HepG2 (cell line): ENCODE data around the gene CEP68. TPM values are rescaled to one million over a fixed set of nuclear protein-coding genes. Genes with fewer than 3 reads are reported as not detected.

Experiments
- ADNP ChIP-seq: sonication (generic); formaldehyde crosslinking; IDR thresholded peaks from 2 replicates; pipeline ENCODE4 v1.4.0; 2020; ENCODE audit warnings: missing genetic modification reagents
- FOXA3 ChIP-seq: IDR thresholded peaks from 2 replicates; pipeline ENCODE4 v1.6.1; 2016; ENCODE audit warnings: missing genetic modification reagents, missing compliant biosample characterization
- HOXA5 ChIP-seq: sonication (generic); formaldehyde crosslinking; IDR thresholded peaks from 2 replicates; pipeline ENCODE4 v1.4.0; 2020; ENCODE audit warnings: missing genetic modification reagents
- KLF11 ChIP-seq: IDR thresholded peaks from 2 replicates; pipeline ENCODE4 v1.6.1; 2016; ENCODE audit warnings: missing compliant biosample characterization
- MTA3 ChIP-seq: sonication (generic); formaldehyde crosslinking; IDR thresholded peaks from 2 replicates; pipeline ENCODE4 v1.4.0; 2020; ENCODE audit warnings: missing genetic modification reagents
- RBM39 ChIP-seq: fragments of 200-400 bp; formaldehyde crosslinking; IDR thresholded peaks from one replicate; pipeline ENCODE4 v1.6.1; 2018; ENCODE audit warnings: antibody characterized with exemption, mild to moderate bottlenecking, low read depth, low read length; ENCODE audit not compliant: poor library complexity, severe bottlenecking
- RFX3 ChIP-seq: IDR thresholded peaks from 2 replicates; pipeline ENCODE4 v1.6.1; 2016; ENCODE audit warnings: missing biosample characterization, missing genetic modification reagents
- SMARCE1 ChIP-seq: fragments of 450-650 bp; IDR thresholded peaks from 2 replicates; pipeline ENCODE4 v1.6.1; 2017; ENCODE audit warnings: borderline replicate concordance
- SP140L ChIP-seq: sonication (generic); formaldehyde crosslinking; IDR thresholded peaks from 2 replicates; pipeline ENCODE4 v1.4.0; 2020; ENCODE audit warnings: missing genetic modification reagents, borderline replicate concordance
- SP2 ChIP-seq: sonication (generic); formaldehyde crosslinking; IDR thresholded peaks from 2 replicates; pipeline ENCODE4 v1.5.1; 2020; ENCODE audit warnings: mild to moderate bottlenecking, missing genetic modification reagents
- ZBTB3 ChIP-seq: sonication (generic); formaldehyde crosslinking; IDR thresholded peaks from 2 replicates; pipeline ENCODE4 v1.4.0; 2020; ENCODE audit warnings: low read depth, mild to moderate bottlenecking, moderate library complexity, missing genetic modification reagents, borderline replicate concordance
- ZBTB38 ChIP-seq: sonication (generic); formaldehyde crosslinking; IDR thresholded peaks from 2 replicates; pipeline ENCODE4 v1.5.1; 2020; ENCODE audit warnings: mild to moderate bottlenecking, missing genetic modification reagents
- ZFP41 ChIP-seq: sonication (generic); formaldehyde crosslinking; IDR thresholded peaks from 2 replicates; pipeline ENCODE4 v1.4.0; 2020; ENCODE audit warnings: mild to moderate bottlenecking, missing genetic modification reagents, borderline replicate concordance
- ZNF143 ChIP-seq: sonication (generic); formaldehyde crosslinking; IDR thresholded peaks from 2 replicates; pipeline ENCODE4 v1.4.0; 2020; ENCODE audit warnings: missing genetic modification reagents
- ZNF296 ChIP-seq: sonication (generic); formaldehyde crosslinking; conservative IDR thresholded peaks from 2 replicates; pipeline ENCODE4 v1.5.0; 2020; ENCODE audit warnings: mild to moderate bottlenecking, missing genetic modification reagents
- ZNF598 ChIP-seq: sonication (generic); formaldehyde crosslinking; IDR thresholded peaks from 2 replicates; pipeline ENCODE4 v1.5.1; 2020; ENCODE audit warnings: mild to moderate bottlenecking, missing genetic modification reagents, borderline replicate concordance
- ZNF703 ChIP-seq: sonication (generic); formaldehyde crosslinking; IDR thresholded peaks from 2 replicates; pipeline ENCODE4 v1.5.1; 2020; ENCODE audit warnings: missing genetic modification reagents, mild to moderate bottlenecking, moderate library complexity, borderline replicate concordance
- polyA plus RNA-seq, 8 experiments: library from polyadenylated mRNA; depleted of rRNA in 3 of 8; stranded (reverse) in 7 of 8; unstranded in 1 of 8; fragments of >200 nt; fragmentation: Illumina TruSeq in 4 of 8; extraction: Trizol in 4 of 8; gene quantifications; 2 replicates each; pipeline versions ENCODE4 v1.2.1 to v1.2.3, GENCODE V29; 2011 to 2016; ENCODE audit warnings: low read depth in 4 of 8, missing spikeins in 1 of 8, mixed read lengths in 1 of 8; ENCODE audit not compliant: insufficient read depth in 1 of 8
- total RNA-seq, 5 experiments: library from RNA; depleted of rRNA; stranded (reverse); fragments of >200 nt; fragmentation: Illumina TruSeq; extraction: Trizol; gene quantifications; 2 replicates each; pipeline ENCODE4 v1.2.3, GENCODE V29; 2016; ENCODE audit warnings: low read depth in 1 of 5
- TF ChIP-seq, protein P1 (sequence below): IDR thresholded peaks from 2 replicates; pipeline ENCODE4 v1.6.1; 2016; ENCODE audit warnings: mild to moderate bottlenecking
- TF ChIP-seq, protein P2 (sequence below): sonication (generic); formaldehyde crosslinking; IDR thresholded peaks from 2 replicates; pipeline ENCODE4 v1.8.1; 2023; ENCODE audit warnings: missing genetic modification reagents, inconsistent platforms, borderline replicate concordance
- TF ChIP-seq, protein P3 (sequence below): sonication (generic); formaldehyde crosslinking; IDR thresholded peaks from 2 replicates; pipeline ENCODE4 v1.4.0; 2020; ENCODE audit warnings: mild to moderate bottlenecking, missing genetic modification reagents
- TF ChIP-seq, protein P4 (sequence below): sonication (generic); formaldehyde crosslinking; IDR thresholded peaks from 2 replicates; pipeline ENCODE4 v1.5.0; 2020; ENCODE audit warnings: mild to moderate bottlenecking, missing genetic modification reagents, moderate library complexity

The CEP68 gene
- total and polyA plus RNA-seq, 2 of the 13 experiments (the other 11 are each of a cell fraction or from before 2014, with no cell fraction given) = 5.7 to 9.3 TPM

DNA sequence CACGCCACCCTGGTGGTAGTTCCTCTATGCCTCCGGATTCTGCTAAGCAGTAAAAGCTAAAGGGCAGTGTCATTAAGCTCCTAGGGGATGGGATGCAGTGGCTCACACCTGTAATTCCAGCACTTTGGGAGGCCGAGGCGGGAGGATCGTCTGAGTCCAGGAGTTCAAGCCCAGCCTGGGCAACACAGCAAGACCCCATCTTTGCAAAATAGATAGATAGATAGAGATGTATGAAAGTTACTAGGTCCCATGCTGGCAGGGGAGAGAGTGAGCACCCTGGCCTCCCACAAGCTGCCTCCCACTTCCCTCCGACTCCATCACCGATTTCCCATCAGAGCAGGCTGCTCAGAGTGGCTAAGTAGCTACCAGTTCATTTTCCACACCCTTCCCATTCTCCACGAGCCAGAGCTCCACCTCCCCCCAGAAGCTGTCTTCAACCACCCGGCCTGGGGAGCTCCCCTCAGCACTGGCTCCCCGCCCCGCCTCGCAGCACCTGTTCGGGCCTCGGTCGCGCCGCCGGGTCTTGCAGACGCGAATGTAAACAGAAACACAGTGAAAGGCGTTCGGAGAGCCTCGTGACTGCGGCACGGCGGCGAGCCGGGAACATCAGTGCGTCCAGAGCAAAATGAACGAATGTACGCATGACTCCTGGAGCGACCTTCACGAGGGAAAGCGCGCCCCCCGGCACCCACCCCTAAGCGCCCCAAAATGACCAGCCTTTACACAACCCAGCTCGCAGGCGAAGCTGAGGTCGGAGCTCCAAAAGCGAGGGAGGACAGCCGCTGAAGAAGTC lies 598 bp upstream of the CEP68 start (continued):
- TF ChIP-seq ZBTB3 (CRISPR knock-in tag) = no peak
- TF ChIP-seq HOXA5 (CRISPR knock-in tag) = no peak; the same call in 1 of the 2 replicates
- no peak for TF ChIP-seq SMARCE1
- no peak for TF ChIP-seq RFX3 (CRISPR knock-in tag)
- 0 out of 2 replicates have a peak, but pooled peaks have one; percentile 52 for TF ChIP-seq ZNF296 (CRISPR knock-in tag)
- TF ChIP-seq, protein P1, sequence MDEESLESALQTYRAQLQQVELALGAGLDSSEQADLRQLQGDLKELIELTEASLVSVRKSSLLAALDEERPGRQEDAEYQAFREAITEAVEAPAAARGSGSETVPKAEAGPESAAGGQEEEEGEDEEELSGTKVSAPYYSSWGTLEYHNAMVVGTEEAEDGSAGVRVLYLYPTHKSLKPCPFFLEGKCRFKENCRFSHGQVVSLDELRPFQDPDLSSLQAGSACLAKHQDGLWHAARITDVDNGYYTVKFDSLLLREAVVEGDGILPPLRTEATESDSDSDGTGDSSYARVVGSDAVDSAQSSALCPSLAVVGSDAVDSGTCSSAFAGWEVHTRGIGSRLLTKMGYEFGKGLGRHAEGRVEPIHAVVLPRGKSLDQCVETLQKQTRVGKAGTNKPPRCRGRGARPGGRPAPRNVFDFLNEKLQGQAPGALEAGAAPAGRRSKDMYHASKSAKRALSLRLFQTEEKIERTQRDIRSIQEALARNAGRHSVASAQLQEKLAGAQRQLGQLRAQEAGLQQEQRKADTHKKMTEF (CRISPR knock-in tag) = no peak
- peak; percentile 93 for TF ChIP-seq ZNF598
- TF ChIP-seq, protein P2, sequence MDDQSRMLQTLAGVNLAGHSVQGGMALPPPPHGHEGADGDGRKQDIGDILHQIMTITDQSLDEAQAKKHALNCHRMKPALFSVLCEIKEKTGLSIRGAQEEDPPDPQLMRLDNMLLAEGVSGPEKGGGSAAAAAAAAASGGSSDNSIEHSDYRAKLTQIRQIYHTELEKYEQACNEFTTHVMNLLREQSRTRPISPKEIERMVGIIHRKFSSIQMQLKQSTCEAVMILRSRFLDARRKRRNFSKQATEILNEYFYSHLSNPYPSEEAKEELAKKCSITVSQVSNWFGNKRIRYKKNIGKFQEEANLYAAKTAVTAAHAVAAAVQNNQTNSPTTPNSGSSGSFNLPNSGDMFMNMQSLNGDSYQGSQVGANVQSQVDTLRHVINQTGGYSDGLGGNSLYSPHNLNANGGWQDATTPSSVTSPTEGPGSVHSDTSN = no peak
- TF ChIP-seq, protein P3, sequence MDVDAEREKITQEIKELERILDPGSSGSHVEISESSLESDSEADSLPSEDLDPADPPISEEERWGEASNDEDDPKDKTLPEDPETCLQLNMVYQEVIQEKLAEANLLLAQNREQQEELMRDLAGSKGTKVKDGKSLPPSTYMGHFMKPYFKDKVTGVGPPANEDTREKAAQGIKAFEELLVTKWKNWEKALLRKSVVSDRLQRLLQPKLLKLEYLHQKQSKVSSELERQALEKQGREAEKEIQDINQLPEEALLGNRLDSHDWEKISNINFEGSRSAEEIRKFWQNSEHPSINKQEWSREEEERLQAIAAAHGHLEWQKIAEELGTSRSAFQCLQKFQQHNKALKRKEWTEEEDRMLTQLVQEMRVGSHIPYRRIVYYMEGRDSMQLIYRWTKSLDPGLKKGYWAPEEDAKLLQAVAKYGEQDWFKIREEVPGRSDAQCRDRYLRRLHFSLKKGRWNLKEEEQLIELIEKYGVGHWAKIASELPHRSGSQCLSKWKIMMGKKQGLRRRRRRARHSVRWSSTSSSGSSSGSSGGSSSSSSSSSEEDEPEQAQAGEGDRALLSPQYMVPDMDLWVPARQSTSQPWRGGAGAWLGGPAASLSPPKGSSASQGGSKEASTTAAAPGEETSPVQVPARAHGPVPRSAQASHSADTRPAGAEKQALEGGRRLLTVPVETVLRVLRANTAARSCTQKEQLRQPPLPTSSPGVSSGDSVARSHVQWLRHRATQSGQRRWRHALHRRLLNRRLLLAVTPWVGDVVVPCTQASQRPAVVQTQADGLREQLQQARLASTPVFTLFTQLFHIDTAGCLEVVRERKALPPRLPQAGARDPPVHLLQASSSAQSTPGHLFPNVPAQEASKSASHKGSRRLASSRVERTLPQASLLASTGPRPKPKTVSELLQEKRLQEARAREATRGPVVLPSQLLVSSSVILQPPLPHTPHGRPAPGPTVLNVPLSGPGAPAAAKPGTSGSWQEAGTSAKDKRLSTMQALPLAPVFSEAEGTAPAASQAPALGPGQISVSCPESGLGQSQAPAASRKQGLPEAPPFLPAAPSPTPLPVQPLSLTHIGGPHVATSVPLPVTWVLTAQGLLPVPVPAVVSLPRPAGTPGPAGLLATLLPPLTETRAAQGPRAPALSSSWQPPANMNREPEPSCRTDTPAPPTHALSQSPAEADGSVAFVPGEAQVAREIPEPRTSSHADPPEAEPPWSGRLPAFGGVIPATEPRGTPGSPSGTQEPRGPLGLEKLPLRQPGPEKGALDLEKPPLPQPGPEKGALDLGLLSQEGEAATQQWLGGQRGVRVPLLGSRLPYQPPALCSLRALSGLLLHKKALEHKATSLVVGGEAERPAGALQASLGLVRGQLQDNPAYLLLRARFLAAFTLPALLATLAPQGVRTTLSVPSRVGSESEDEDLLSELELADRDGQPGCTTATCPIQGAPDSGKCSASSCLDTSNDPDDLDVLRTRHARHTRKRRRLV (CRISPR knock-in tag) = no peak
- peak; percentile 80 for TF ChIP-seq FOXA3 (CRISPR knock-in tag)
- no peak for TF ChIP-seq ZNF143 (CRISPR knock-in tag)
- TF ChIP-seq, protein P4, sequence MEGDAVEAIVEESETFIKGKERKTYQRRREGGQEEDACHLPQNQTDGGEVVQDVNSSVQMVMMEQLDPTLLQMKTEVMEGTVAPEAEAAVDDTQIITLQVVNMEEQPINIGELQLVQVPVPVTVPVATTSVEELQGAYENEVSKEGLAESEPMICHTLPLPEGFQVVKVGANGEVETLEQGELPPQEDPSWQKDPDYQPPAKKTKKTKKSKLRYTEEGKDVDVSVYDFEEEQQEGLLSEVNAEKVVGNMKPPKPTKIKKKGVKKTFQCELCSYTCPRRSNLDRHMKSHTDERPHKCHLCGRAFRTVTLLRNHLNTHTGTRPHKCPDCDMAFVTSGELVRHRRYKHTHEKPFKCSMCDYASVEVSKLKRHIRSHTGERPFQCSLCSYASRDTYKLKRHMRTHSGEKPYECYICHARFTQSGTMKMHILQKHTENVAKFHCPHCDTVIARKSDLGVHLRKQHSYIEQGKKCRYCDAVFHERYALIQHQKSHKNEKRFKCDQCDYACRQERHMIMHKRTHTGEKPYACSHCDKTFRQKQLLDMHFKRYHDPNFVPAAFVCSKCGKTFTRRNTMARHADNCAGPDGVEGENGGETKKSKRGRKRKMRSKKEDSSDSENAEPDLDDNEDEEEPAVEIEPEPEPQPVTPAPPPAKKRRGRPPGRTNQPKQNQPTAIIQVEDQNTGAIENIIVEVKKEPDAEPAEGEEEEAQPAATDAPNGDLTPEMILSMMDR (CRISPR knock-in tag) = no peak
- no peak for TF ChIP-seq SP2 (CRISPR knock-in tag)
- no peak for TF ChIP-seq SP140L (CRISPR knock-in tag)
- TF ChIP-seq MTA3 (CRISPR knock-in tag) = no peak
- TF ChIP-seq KLF11 (CRISPR knock-in tag) = peak; percentile 51; the same call in 1 of the 2 replicates
- TF ChIP-seq ZFP41 (CRISPR knock-in tag) = no peak; the same call in 1 of the 2 replicates
- TF ChIP-seq ADNP (CRISPR knock-in tag) = no peak
- TF ChIP-seq ZBTB38 (CRISPR knock-in tag) = no peak
- peak; percentile 15; the same call in 1 of the 2 replicates for TF ChIP-seq ZNF703 (CRISPR knock-in tag)
- no peak for TF ChIP-seq RBM39
